Astrocyte of the spinal cord (primary cell): ENCODE measurements around the gene TYRO3.

ENCODE experiments used
- DNase-seq: peaks from one replicate; pipeline ENCODE4 v3.0.0; 2011; ENCODE audit warnings: low read depth, low spot score
- H3K4me3 ChIP-seq: 2 replicates; pipeline ENCODE4 v1.5.1; 2011; ENCODE audit warnings: low read depth, mild to moderate bottlenecking, low read length, moderate library complexity
- CTCF ChIP-seq: IDR thresholded peaks from 2 replicates; pipeline ENCODE4 v1.5.1; 2012; ENCODE audit warnings: low read depth, mild to moderate bottlenecking, low read length, inconsistent platforms
- in situ Hi-C: cut with HindIII; loops from 2 replicates; pipeline ENCODE4 v1.10.0; 2017; ENCODE audit warnings: low sequenced_read_pairs

TYRO3 gene

GRCh38 chr15:41597787-41598186, 38.8 kb downstream of the TYRO3 start:
- in situ Hi-C loops, result no loop called here
- no peak for TF ChIP-seq CTCF
- DNase-seq, result no peak
- no peak overlapping the region for H3K4me3 ChIP-seq

GRCh38 chr15:41599061-41599460, 40.0 kb downstream of the TYRO3 start:
- no peak overlapping the region for H3K4me3 ChIP-seq
- in situ Hi-C loops, result no loop called here
- TF ChIP-seq CTCF, result no peak
- no peak for DNase-seq

GRCh38 chr15:41603411-41603935, 44.5 kb downstream of the TYRO3 start:
- DNase-seq, result no peak
- TF ChIP-seq CTCF, result no peak
- H3K4me3 ChIP-seq, result no peak overlapping the region
- in situ Hi-C loops, result no loop called here

- peak overlapping the region; percentile 28 for H3K4me3 ChIP-seq
- in situ Hi-C loops, result no loop called here
- DNase-seq, result peak; percentile 83
- TF ChIP-seq CTCF, result peak; percentile 82
Measured at GRCh38 chr15:41603941-41604911, 45.2 kb downstream of the TYRO3 start.

- no peak for DNase-seq
- in situ Hi-C loops, result no loop called here
- no peak overlapping the region for H3K4me3 ChIP-seq
- no peak for TF ChIP-seq CTCF
Measured at GRCh38 chr15:41605566-41605965, 46.6 kb downstream of the TYRO3 start.

- in situ Hi-C loops, result no loop called here
- no peak for TF ChIP-seq CTCF
- DNase-seq, result peak; percentile 89
- no peak overlapping the region for H3K4me3 ChIP-seq
Measured at GRCh38 chr15:41606997-41607396, 48.0 kb downstream of the TYRO3 start.
